Measurements from ENCODE around the gene SCN8A.
"Not testable (repeated sequence)": the region's sequence is repeated elsewhere in the genome, so short reads cannot be mapped to it uniquely, and the experiment has no call there.

The SCN8A gene

GRCh38 chr12:51766067-51766676, 175.1 kb downstream of the SCN8A start:
- DNase-seq (ENCODE audit: low read depth) = no peak

DNA sequence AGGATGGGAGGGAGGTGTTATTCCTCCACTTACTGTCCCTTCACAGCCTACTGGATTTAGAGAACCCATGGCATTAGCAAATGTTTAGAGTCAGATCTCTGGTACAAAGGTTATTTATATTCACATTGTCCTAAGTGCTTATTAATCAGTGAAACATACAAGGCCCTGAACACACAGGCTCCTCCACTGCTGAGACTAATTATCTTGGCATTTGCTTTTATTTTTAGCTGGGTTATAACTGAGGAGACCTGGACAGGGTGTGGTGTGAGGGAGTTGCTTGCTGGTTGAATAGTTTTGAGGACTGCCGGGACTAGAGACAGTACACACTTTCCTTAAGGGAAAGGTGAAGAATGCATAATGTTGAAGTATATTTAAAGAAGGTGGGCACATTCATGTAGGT, 180.0 kb downstream of the SCN8A start:
- no peak for DNase-seq (ENCODE audit: low read depth)

DNA sequence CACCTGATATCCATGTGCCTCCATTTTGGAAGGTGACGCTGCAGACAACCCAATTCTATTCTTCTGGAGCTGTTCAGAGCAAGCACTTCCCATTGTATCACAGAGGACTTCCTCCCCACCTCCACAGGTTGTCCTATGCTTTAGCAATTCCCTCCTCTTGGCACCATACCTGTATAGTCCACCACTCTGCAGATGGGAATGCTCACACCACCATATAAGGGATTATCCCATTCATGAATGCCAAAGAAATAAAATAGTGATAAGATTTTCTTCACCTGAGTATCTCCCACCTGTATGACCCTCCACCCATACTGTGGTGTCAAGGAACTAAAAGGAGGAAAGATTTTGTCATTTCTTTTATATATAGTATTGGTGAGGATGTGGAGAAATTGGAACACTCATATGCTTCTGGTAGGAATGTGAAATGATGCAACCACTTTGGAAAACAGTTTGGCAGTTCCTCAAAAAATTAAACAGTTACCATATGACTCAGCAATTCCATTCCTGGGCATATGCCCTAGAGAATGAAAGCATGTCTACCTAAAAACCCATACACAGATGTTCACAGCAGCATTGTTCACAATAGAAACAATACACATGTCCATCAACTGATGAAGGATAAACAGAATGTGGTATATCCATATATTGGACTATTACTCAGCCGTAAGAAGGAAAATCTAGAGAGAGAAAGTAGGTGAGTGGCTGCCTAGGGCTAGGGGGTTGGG, 182.3 kb downstream of the SCN8A start:
- DNase-seq (ENCODE audit: low read depth) = no peak

GRCh38 chr12:51774933-51775332, 183.9 kb downstream of the SCN8A start:
- no peak for DNase-seq (ENCODE audit: low read depth)

GRCh38 chr12:51777457-51777856, 186.4 kb downstream of the SCN8A start:
- no peak for DNase-seq (ENCODE audit: low read depth)

DNA sequence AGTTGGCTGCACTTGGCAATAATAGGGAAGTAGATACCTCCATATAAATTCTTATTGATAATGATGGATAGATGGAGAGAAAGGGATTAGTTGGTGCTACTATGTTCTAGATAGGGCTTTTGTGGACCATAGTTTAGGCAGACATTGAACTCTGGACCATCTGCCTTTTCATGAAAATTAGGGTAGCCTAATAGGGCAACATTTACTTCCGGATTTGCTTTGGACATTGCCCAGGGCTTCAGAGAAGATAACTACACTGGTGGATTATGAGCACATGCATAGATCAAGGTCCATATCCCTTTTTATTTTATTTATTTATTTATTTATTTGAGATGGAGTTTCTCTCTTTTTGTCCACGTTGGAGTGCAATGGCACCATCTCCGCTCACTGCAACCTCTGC, 186.9 kb downstream of the SCN8A start:
- no peak for DNase-seq (ENCODE audit: low read depth)

DNA sequence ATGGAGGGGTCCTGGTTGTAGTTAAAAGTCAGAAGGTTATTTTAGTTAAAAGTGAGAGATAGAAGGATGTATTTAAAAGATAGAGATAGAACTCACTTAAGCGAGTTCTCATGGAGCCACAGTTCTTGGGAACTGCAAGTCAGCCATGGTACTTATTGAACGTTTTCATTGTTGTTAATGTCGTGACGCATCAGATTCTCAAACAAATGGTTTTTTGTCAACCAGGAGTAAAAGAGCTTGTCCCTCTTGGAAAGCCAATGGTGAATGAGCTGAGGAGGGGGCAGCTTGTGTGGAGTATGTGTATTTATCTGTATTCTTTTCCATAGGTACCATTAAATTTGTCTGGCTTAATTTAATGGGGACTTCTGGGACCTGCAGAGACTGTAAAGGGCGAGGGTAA, 188.8 kb downstream of the SCN8A start:
- DNase-seq (ENCODE audit: low read depth) = no peak

DNA sequence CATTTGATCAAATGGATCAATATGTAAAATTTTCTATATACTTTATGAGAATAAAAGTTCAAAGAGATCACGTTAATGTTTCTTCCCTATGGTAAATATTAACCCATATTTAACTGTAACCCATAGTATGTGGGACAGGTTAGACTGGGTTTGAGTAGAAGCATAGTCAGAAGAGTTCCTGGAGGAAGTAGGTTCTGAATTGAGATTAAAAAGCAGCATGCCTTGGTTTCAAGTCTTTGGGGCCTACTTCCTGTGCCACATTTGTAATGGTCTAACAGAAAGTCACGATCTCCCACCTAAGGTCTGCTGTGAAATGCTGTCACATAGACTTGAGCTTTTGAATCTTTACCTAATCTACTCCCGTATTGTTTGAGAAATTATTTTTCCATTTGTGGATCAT, 193.7 kb downstream of the SCN8A start:
- DNase-seq (ENCODE audit: low read depth) = no peak

GRCh38 chr12:51785906-51786305, 194.9 kb downstream of the SCN8A start:
- DNase-seq (ENCODE audit: low read depth) = no peak

DNA sequence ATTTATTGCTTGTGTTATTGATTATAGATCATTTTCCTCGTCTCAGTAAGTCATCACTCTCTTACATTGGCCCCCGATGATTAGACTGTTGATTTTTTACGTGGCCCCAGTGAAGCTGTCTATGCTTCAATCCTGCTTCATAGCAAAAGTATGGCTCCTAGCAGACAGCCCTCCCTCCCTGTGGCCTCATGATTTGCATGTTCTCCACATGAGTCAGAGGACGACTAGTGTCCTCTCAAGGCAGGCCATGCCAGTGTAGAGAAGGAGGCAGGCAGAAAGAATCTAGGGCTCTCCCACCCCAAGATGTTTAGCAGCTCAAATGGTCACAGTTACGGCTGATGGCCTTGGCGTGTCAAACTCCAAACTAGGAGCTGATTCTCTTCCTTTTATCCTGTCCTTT, 197.8 kb downstream of the SCN8A start:
- DNase-seq (ENCODE audit: low read depth) = no peak

DNA sequence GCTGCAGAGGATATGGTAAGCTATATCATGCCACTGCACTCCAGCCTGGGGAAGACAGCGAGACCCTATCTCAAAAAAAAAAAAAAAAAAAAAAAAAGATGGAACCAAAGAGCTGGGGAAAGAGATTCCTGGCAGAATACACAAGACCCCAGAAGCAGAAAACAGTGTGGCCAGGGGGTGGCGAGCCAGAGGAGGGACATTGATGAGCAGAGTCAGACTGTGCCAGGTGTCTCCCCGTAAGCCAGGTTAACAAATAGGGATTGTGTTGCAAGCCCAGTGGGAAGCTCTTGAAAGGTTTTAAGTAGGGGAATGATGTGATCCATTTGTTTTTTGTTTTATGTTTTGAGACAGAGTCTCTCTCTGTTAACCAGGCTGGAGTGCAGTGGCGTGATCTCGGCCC, 201.4 kb downstream of the SCN8A start:
- no peak for DNase-seq (ENCODE audit: low read depth)

DNA sequence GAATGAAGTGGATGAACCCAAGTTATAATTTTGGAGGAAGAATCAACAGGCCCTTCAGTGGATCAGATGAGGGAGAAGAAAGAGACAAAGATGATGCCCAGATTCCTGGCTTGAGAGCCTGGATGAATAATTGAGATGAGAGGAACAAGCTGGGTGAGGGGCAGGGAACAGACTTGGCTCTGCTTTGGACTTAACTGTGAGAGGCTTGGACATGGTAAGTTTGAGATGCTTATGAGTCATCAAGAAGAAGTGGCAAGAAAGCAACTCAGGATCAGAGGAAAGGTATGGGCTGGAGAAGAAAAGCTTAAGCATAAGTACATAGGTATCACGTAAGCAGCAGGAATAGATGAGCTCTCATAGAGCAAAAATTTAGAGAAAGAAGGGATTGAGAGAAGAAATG, 202.2 kb downstream of the SCN8A start:
- no peak for DNase-seq (ENCODE audit: low read depth)

GRCh38 chr12:51797301-51797700, 206.3 kb downstream of the SCN8A start:
- DNase-seq (ENCODE audit: low read depth) = no peak

DNA sequence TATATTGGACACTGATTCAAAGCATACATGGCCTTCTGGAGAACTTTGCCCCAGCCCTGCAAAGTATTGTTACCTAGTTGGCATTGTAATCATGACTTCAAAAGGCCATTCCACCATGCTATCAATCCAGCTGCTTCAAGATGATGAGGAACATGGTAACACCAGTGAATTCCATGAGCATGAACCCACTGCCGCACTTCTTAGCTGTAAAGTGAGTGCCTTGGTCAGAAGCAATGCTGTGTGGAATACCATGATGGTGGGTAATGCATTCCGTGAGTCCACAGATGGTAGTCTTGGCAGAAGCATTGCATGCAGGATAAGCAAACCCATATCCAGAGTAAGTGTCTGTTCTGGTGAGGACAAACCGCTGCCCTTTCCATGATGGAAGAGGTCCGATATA, 207.0 kb downstream of the SCN8A start:
- not testable (repeated sequence) for DNase-seq (ENCODE audit: low read depth)

GRCh38 chr12:51798501-51798900, 207.5 kb downstream of the SCN8A start:
- no peak for DNase-seq (ENCODE audit: low read depth)

DNA sequence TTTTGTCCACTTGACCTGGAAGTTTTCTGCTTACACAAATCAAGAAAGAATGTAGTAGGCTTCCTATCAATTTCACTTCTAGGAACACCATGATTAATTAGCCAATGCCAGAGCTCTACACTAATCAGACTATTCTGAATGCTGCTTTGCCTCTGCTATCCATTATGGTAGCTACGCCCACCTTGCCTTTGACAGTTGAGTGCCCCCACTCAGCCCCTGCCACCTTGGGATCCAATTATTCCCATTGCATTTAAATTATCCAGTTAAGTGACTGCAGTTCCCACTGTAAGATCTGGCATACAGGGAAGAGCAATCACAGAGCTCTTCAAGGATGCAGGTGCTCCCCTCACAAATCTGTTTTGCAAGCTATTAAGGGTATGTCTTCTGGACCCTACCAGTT, 210.0 kb downstream of the SCN8A start:
- DNase-seq (ENCODE audit: low read depth) = no peak

GRCh38 chr12:51806896-51807295, 215.9 kb downstream of the SCN8A start:
- DNase-seq (ENCODE audit: low read depth) = no peak

- DNase-seq (ENCODE audit: low read depth) = no peak
Observed at GRCh38 chr12:51809193-51809592, 218.2 kb downstream of the SCN8A start.

- DNase-seq (ENCODE audit: low read depth) = no peak
Observed at GRCh38 chr12:51811203-51812202, 220.5 kb downstream of the SCN8A start.

GRCh38 chr12:51812871-51813270, 221.8 kb downstream of the SCN8A start:
- DNase-seq (ENCODE audit: low read depth) = no peak

DNA sequence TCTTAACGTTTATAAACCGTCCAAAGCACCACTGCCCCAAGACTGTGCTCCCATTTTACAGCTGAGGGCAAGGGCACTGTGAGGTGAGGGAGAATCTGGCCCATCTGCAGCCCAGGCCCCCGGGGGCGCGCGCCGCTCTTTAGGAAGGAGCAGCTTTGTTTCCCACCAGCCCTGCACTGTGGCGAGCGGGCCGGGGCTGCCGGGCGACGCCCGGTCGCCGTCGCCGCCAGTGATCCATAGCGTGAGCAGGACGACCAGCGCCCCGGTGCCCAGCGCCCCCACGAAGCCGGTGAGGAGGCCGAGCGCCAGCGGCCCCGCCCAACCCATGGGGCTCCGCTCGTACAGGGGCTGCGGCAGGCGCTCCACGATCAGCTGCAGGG, 222.9 kb downstream of the SCN8A start:
- no peak for DNase-seq (ENCODE audit: low read depth)

- peak; percentile 57 for DNase-seq (ENCODE audit: low read depth)
Observed at GRCh38 chr12:51814311-51815088, 223.5 kb downstream of the SCN8A start.
